NCI-H128 (cell line): Measurements from ENCODE around the gene NAALADL2.

Experiments
- DNase-seq: peaks from one replicate; lab custom pipeline; 2025; ENCODE audit not compliant: unreplicated experiment; lab: John Stamatoyannopoulos, UW

Gene NAALADL2

GRCh38 chr3:175620532-175620931 lies 761.4 kb downstream of the NAALADL2 start:
- no peak for DNase-seq

- DNase-seq, result no peak
These were observed 781.8 kb downstream of the NAALADL2 start for GRCh38 chr3:175640958-175641357.

GRCh38 chr3:175646865-175647264 lies 787.7 kb downstream of the NAALADL2 start:
- DNase-seq, result no peak

GRCh38 chr3:175648899-175649298 lies 789.8 kb downstream of the NAALADL2 start:
- no peak for DNase-seq

- no peak for DNase-seq
These were observed 792.6 kb downstream of the NAALADL2 start for GRCh38 chr3:175651716-175652115.

GRCh38 chr3:175655351-175655750 lies 796.2 kb downstream of the NAALADL2 start:
- DNase-seq, result no peak

- no peak for DNase-seq
These were observed 797.3 kb downstream of the NAALADL2 start for GRCh38 chr3:175656461-175656860.

GRCh38 chr3:175659670-175660350 lies 800.7 kb downstream of the NAALADL2 start:
- no peak for DNase-seq

- no peak for DNase-seq
These were observed 803.7 kb downstream of the NAALADL2 start for GRCh38 chr3:175662815-175663214.

GRCh38 chr3:175664911-175665310 lies 805.8 kb downstream of the NAALADL2 start:
- no peak for DNase-seq

- DNase-seq, result no peak
These were observed 809.2 kb downstream of the NAALADL2 start for GRCh38 chr3:175668300-175668699.

- no peak for DNase-seq
These were observed 811.4 kb downstream of the NAALADL2 start for GRCh38 chr3:175670557-175670956.

GRCh38 chr3:175672119-175672689 lies 813.1 kb downstream of the NAALADL2 start:
- DNase-seq, result no peak

GRCh38 chr3:175679568-175679967 lies 820.4 kb downstream of the NAALADL2 start:
- no peak for DNase-seq

GRCh38 chr3:175692256-175692655 lies 833.1 kb downstream of the NAALADL2 start:
- no peak for DNase-seq

- no peak for DNase-seq
These were observed 836.1 kb downstream of the NAALADL2 start for GRCh38 chr3:175695251-175695650.

- no peak for DNase-seq
These were observed 843.8 kb downstream of the NAALADL2 start for GRCh38 chr3:175702956-175703355.

- no peak for DNase-seq
These were observed 845.4 kb downstream of the NAALADL2 start for GRCh38 chr3:175704366-175705055.

- DNase-seq, result no peak
These were observed 854.1 kb downstream of the NAALADL2 start for GRCh38 chr3:175713268-175713667.

- no peak for DNase-seq
These were observed 857.3 kb downstream of the NAALADL2 start for GRCh38 chr3:175716446-175716845.

GRCh38 chr3:175726228-175726627 lies 867.1 kb downstream of the NAALADL2 start:
- DNase-seq, result no peak

- no peak for DNase-seq
These were observed 869.4 kb downstream of the NAALADL2 start for GRCh38 chr3:175728566-175728965.
